Measurements from ENCODE around the gene DDX23.

DDX23 gene

DNA sequence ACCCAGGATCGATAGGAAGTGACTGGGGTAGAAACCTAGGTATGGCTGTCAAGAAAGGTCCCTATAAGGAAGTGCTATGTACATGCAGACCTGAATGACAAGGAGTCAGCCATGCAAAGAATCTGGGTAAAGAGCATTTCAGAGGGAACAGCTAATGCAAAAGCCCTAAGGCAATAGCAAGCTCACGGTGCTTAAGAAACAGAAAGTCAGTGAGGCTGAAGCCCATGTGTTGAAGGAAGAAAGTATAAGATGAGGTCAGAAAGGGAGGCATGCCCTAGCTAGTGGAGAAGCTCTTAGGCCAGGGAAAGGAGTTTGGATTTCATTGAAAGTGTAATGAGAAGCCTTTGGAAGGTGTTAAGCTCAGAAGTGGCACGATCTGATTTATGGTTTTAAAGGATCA is 57.1 kb downstream of the DDX23 start:
- DNase-seq, result no peak

DNA sequence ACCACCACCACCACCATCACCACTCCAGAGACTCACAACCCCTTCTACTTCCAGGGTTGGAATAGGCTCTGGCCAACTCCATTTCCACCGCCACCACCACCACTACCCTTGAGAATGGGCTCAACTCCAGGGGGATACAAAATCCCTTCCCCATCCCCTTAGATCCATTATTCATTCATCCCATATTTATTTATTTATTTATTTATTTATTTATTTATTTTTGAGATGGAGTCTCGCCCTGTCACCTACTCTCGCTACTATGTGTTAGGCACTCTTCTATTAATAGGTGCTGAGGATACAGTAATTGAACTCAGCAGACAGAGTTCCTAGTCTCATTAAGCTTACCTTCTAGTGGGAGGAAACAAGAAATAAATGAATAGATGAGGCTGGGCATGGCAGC is 58.3 kb downstream of the DDX23 start:
- no peak for DNase-seq

DNA sequence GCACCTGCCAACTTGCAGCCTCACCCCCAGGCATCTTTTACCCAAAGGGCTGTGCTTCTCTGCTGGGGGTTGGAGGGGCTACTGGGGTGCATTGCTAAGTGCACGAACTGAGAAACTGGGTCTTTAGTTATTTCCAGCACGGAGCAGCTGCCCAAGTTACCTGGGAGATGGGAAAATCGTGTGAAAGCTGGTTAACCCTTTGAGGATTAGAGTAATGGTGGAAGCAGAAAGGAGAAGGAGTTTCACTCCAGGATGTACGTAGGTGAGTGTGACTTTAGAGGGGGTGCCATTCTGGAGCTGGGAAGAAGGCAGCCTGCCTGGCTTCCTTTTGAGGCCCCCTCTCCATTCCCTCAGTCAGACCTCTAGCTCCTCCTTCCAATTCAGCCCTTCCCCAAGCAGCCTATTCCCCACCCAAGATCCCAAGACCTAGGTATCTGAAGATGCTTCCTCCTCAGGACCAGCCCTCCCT is 62.1 kb downstream of the DDX23 start:
- DNase-seq, result no peak

DNA sequence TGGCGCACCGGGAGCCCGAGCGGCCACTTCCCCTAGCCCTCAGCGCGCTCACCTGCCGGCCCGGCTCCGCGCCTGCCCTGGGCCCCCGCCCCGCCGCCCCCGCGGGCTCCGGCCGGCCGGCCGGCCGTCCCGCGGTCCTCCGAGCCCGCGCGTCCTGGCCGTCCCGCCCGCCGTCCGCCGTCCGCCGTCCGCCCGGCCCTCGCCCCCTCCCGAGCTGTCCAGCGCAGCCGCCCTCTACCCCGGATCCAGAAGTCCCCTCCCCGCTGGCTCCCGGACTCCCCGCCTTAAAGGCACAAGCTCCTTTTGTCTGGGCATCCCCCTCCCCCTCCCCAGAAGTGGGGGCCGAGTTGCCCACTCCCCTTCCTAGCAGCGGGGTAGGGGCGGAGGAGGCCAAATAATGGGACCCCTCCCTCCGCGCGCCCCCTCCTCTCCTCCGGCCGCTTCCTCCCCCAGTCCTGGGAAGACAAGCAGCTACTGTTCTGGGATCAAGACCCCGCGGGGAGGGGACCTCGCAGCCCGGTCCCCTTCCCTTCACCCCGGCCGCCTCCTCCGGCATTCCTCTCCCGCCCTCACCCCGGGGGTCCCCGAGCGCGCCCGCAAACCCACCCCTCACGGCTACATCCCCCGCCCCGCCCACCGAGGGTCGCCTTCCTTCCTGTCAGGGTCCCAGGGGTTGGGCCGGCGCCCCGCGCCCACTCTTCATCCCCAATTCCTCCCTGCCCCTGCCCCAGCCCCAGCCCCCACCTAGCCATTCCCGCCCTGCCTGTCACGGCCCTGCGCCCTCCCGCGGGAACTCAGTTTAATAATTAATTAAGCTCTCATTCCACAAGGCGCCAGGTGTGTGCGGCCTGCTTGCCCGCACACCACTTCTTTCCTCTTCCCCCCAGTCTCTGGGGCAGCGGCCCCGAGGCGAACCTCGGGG is 62.8 kb downstream of the DDX23 start, which contains the start of gene ADCY6:
TSS of gene ADCY6 (minus strand) at position 236 of the 922 bp plus-strand sequence. CDS start 5,655 bp downstream, outside the sequence.
- peak; percentile 31 for DNase-seq

DNA sequence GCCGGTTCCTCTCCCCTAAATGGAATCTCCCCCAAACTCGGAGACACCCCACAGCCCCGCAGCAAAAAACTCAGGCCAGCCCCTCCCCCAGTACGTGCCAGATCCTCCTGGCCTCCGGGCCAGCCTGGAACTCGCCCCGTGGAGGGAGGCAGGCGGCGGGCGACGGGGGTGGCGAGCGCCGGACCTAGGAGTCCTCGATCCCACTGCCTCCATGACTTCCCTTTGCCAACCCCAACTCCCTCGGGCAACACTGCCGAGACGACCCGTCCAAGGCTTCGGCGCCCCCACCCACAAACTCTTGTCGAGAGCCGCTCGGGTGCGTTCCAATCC is 63.5 kb downstream of the DDX23 start:
- DNase-seq, result peak; percentile 13

DNA sequence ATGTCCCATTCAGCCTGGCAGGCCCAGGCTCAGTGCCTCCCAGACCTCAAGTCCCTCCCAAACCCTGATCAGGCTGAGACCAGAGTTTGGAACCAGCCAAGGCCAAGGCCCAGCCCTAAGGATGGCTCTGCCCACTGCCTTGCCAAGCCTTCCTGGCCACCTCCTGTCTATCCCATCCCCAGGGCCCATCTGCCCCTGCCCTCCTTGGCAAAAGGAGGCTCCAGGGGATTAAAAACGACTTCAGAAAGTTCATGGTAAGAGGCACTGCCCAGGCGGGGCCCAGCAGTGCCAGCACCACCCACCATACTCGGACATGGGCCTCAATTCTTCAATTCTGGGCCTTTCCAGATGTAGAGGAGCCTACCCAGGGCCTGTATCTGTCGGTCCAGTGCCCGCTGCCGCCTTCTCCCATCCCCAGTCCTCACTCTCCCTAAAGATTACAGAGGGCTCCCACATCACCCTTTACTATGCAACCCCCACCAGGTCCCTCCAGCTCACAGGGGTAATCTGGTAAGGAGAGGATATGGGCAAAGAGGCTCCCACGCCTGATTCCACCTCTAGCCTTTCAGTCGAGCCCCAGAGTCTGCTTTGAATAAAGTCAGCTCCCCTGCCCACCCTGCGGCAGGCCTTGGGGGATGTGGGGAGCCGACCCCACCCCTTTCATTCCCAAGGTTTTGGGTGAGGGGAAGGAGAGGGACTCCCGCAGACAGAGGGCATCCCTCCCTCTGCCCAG is 64.0 kb downstream of the DDX23 start:
- no peak for DNase-seq

DNA sequence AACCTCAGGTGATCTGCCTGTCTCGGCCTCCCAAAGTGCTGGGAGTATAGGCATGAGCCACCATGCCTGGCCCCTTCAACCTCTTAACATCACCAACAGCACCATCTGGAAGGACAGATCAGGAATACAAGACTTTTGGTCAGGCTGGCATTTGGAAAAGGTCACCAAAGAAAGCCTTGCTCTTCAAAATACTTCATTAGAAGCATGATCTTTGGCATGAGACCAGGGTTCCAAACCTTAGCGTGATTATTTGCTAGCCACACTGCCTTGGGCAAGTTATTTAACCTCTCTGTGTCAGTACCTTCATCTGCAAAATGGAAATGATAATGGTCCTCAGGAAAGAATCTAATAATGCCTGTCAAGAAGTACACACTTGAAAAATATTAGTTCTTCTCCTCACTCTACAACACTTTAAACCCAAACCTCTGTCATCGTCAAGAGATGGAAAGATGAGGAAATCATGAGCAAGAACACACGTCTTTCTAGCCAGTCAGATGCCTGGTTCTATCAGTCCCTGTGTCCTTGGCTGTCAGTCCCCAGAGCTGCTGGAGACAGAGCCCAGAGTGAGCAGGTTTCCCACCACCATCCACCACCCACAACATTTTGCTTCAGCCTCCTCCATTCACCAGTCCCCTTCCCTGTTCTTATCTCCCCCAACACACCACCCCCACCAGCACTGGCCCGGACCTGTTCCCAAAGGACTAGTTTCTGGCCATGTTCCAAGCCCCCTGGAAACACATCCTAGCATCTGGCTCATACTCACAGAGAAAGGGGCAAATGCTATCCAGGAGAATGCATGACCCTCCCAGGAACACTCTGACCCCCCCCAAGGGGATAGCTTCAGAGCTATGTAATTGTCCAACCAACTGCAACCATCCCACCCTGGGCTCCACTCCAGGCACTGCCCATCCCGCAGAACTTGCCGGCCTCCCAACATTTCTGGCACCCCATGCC is 65.1 kb downstream of the DDX23 start:
- DNase-seq, result no peak

DNA sequence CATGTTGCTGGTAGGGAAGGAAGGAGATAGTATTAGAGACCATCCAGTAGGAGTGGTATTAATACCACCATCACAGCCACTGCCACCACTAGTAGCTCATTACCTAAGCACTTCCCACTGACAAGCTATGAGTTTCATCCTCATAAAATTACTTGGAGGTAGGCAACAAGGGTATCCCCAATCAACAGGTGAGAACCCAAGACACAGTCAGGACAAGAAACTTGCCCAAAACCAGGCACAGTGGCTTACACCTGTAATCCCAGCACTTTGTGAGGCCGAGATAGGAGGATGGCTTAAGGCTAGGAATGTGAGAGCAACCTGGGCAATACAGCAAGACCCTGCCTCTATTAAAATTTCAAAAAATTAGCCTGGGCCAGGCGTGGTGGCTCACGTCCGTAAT is 68.5 kb downstream of the DDX23 start:
- no peak for DNase-seq

DNA sequence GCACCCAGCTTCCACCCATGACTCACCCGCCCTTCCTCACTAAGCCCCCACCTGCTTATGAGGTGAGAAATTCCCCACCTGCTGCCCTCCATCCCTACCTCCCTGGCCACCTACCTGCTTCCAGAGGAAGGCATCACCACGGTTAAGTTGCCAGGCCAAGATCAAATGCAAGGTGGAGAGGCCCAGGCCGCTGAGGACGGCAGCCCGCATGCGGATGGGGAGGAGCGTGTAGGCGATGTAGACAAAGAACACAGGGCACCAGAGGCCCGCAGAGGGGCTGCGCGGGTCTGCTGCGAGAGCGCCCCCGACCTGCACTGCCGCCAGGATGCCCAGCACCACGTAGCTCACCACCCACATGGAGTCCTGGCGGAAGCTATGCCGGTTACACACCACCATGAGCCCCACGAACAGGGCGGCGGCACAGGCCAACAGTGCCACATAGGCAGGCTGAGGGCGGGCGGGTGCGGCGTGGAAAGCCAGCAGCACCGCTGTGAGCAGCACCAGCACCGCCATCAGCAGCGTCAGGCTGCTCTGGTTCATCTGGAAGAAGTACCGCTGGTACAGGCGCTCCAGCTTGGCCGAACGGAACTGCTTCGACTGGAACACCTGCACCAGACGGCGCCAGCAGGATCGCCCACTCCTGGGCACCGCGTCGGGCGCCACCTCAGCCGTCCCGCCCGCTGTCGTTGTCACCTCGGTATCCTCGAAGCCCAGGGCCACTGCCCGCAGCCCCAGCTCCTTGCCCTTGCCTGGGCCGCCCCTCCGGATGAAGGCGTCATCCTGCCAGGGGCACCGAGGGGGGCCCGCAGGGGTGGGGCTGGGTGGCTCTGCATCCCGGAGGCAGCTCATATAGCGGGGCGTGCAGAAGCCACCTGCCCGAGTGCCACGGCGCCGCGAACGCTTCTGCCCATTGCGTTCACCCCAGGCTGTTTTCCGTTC is 69.2 kb downstream of the DDX23 start:
- DNase-seq, result no peak

DNA sequence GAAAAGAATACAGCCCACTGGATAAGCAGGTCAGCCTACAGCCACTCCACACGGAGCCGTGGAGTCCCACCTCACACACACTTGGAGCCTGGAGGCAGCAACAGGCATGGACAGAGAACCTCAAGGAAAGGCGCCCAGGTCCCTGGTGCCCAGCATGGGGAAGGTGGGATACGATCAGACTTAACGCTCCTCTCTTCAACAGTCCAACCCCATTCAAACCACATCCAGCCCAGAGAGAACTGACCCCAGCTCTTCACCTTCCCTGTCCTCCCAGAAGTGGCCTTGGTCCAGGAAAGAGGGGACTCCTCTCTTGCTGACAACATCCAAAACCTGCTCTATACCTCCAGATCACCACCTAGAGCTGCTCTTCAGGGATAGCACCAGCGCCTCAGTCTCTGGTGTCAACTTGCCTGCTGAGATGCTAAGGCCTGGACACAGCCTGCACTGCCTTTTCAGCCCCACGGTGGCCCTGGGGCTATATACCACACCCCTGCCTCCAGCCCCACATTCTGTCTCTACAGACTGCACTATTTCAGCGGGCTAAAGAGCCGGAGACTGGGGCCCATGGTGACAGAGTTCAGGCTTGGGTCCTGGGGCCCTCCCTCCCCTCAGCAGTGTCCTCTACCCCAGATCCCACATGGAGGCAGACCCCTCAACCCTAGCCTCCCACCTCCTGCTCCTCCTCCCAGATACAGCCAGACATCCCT is 70.1 kb downstream of the DDX23 start:
- no peak for DNase-seq

DNA sequence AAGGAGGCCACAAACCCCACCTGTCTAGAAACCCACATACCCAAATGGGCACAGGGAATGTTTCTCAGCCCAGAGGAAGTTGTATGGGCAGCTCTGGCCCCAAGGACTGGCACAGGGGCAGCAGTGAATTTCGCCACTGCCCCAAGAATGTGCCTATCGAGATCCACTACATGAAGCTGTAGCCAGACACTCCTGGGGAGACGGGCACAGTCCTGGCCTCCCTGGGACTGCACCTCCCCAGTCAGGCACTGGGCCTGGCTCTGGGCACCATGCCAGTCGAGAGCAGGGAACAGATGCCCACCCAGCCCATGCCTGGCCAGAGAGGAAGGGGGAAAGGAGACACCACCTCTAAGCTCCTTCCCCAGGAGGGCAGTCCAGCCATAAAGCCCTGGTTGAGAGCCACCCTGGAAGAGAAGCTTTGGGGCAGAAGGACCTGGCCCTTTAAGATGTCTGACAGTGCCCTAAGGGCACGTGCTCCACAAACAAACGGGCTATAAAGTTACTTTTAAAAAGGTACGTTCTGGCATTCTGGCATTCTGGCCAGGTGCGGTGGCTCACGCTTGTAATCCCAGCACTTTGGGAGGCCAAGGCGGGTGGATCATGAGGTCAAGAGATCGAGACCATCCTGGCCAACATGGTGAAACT is 71.5 kb downstream of the DDX23 start:
- DNase-seq, result no peak

DNA sequence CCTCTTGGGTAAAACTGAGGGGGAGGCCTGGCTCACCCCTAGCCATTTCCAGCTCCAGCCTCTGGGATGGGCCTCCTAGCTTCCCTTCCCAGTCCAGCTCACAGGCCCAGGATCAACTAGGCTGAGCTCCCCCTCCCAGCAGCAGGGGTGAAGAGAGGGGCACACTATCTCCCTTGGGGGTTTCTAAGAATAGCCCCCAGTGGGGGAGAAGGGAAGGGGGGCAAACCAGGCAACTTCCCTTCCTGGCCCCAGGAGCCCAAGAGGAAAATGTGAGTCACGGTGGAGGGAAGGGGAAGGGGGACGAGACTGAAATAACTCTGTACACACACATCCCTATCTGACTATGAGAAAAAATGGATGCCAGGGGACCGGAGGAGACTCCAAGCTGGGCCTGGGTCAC is 72.1 kb downstream of the DDX23 start:
- no peak for DNase-seq
